GM12875 (cell line): ENCODE measurements around the gene UGDH.

Experiments used
- H3K4me3 ChIP-seq: one replicate; pipeline ENCODE4 v1.5.1; 2011; ENCODE audit warnings: low read depth, low read length, control low read depth
- TF ChIP-seq, protein P1 (sequence below): IDR thresholded peaks from 2 replicates; pipeline ENCODE4 v1.5.1; 2011; ENCODE audit warnings: low read depth, mild to moderate bottlenecking, control low read depth, inconsistent platforms, low read length, moderate library complexity, borderline replicate concordance; ENCODE audit not compliant: insufficient read depth

The UGDH gene

DNA sequence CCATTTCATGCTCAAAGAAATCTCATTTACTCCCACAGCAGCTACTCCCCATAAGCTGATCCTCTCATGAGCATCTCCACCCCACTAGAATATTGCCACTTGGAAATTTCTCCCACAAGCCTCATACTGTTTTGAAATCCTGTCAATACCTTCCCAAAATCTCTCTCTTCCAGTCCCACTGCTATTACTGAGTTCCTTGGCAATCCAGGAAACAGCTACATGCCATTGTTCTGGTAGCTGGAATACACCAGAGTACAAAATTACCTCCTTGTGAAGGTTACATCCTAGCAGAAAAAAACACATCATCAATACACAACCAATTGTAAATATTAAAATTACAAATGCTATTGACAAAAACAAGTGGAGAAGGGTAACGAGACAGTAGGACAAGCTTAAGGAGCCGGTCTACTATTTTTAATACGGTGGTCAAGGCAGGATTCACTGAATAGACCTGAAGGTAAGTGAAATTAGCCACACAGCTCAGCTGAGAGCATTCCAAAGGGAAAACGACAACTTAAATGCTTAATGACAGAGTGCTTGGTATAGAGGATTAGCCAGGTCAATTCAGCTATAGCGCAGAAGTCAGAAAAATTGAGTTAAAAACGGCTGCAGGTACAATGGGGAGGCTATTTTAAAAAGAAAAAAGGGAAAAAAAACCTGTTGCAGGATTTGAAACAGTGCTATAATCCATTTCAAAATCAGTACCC lies 74.9 kb downstream of the UGDH start:
- H3K4me3 ChIP-seq: no peak overlapping the region
- TF ChIP-seq, protein P1, sequence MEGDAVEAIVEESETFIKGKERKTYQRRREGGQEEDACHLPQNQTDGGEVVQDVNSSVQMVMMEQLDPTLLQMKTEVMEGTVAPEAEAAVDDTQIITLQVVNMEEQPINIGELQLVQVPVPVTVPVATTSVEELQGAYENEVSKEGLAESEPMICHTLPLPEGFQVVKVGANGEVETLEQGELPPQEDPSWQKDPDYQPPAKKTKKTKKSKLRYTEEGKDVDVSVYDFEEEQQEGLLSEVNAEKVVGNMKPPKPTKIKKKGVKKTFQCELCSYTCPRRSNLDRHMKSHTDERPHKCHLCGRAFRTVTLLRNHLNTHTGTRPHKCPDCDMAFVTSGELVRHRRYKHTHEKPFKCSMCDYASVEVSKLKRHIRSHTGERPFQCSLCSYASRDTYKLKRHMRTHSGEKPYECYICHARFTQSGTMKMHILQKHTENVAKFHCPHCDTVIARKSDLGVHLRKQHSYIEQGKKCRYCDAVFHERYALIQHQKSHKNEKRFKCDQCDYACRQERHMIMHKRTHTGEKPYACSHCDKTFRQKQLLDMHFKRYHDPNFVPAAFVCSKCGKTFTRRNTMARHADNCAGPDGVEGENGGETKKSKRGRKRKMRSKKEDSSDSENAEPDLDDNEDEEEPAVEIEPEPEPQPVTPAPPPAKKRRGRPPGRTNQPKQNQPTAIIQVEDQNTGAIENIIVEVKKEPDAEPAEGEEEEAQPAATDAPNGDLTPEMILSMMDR: no peak

DNA sequence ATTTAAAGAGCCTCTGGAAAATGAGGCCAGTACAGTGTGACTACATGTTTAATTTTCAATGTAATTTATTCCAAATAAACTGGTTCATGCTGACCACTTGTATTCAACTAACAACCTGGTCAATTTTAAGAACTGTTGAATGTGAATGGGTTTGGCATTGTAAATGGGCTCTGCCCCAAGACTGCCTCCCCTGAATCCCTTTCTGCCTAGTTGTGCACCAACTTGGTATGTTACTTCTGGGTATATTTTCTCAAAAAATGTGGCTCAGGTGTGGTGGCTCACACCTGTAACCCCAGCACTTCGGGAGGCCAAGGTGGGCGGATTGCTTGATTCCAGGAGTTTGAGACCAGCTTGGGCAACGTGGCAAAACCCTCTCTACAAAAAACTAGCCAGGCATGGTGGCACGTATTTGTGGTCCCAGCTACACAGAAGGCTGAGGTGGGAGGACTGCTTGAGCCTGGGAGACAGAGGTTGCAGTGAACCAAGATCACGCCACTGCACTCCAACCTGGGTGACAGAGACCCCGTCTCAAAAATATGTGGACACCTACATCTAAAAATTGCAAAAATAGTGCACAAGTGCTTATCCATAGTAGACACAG lies 75.7 kb downstream of the UGDH start:
- TF ChIP-seq, protein P1: no peak
- H3K4me3 ChIP-seq: no peak overlapping the region

DNA sequence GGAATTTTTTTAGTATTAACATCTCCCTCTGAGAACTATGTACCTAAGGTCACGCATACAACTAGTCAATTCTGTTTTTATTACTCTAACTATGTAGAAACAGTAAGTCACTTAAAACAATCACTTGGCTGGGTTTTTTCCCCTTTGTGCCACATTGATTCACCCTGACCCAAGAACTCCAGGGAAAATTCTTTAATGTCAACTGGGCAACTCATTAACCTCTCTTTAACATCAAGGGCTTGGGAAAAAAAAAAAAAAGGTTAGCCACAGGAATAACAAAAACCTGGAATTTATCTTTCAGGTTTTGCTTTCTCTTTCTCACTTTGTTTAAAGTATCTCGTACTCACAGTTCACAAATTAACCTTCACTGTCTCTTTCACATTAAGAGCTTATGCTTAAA lies 76.6 kb downstream of the UGDH start:
- TF ChIP-seq, protein P1: no peak
- no peak overlapping the region for H3K4me3 ChIP-seq
